NCI-H187 treated with DMSO at 0.1 percent for 48 hours (cell line): ENCODE results near the gene PLA2G4E.

Experiments used
- DNase-seq: peaks from one replicate; lab custom pipeline; 2025; lab: John Stamatoyannopoulos, UW

Gene PLA2G4E

GRCh38 chr15:41936155-41936554 lies 84.7 kb downstream of the PLA2G4E start:
- no peak for DNase-seq

- DNase-seq = no peak
Measured at GRCh38 chr15:41935566-41936020, 85.2 kb downstream of the PLA2G4E start.

GRCh38 chr15:41934843-41935242 lies 86.0 kb downstream of the PLA2G4E start:
- no peak for DNase-seq

- no peak for DNase-seq
Measured at GRCh38 chr15:41933771-41934170, 87.1 kb downstream of the PLA2G4E start.

GRCh38 chr15:41933326-41933725 lies 87.5 kb downstream of the PLA2G4E start:
- no peak for DNase-seq

GRCh38 chr15:41932511-41933289 lies 88.1 kb downstream of the PLA2G4E start:
- DNase-seq = no peak

GRCh38 chr15:41932101-41932500 lies 88.7 kb downstream of the PLA2G4E start:
- DNase-seq = no peak
